AG10803 (cell line): ENCODE data around the gene TNFRSF18.
A peak's percentile ranks its signal among the peaks of the same experiment; 100 is the strongest.

Source experiments
- DNase-seq: peaks from one replicate; pipeline ENCODE4 v3.0.0; 2010; ENCODE audit warnings: low read depth
- H3K4me3 ChIP-seq: 2 replicates; pipeline ENCODE4 v1.5.1; 2011; ENCODE audit warnings: mild to moderate bottlenecking, low read length, control low read depth
- CTCF ChIP-seq: conservative IDR thresholded peaks from 2 replicates; pipeline ENCODE4 v1.5.1; 2011; ENCODE audit warnings: mild to moderate bottlenecking, low read length, control low read depth, inconsistent platforms

Gene TNFRSF18

DNA sequence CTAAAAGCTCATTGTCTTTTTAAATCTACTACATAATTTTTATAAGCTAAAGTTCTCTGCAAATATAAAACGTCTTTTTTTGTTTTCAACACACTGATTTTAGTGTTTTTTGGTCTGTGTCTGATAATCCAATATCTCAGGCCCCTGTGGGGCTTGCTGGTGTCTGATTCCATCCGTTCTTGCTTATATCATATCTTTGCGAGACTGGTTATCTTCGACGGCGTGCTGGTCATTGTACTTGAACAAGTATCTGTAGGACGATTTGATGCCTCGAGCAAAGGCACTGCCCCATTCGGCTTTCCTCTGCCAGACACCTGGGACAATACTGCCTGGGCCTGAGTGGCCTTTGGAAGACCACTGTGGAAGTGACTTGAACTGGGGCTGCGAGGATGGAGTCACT is 51.1 kb downstream of the TNFRSF18 start:
- no peak for TF ChIP-seq CTCF
- no peak overlapping the region for H3K4me3 ChIP-seq
- no peak for DNase-seq

DNA sequence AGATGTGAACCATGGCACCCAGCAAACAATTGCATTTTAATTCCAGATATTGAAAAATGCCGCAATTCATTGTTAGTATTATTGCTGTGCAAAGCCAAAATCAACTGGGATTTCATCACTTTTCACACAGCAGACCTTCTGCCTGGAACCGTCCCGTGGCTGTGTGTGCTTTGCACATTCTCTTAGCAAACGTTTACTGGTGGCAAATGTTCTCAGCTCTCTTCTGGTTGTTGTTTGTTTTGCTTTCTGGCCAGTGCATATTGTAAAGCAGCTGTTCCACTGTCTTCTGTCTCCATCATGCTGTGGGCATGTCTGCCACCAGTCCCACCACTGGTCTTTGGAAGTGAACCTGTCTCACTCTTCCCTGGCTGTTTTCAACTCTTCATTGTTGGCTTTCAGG is 52.5 kb downstream of the TNFRSF18 start:
- TF ChIP-seq CTCF: no peak
- no peak overlapping the region for H3K4me3 ChIP-seq
- peak; percentile 41 for DNase-seq
